Neuronal stem cell (in vitro differentiated cells): ENCODE measurements around the gene PI3.

Experiments
- DNase-seq: peaks from one replicate; pipeline ENCODE4 v3.0.0-alpha.2; 2013; ENCODE audit warnings: low spot score
- H2AFZ ChIP-seq: one replicate; pipeline ENCODE4 v1.6.1; 2013; ENCODE audit warnings: mild to moderate bottlenecking, low read length, inconsistent platforms
- H2AK5ac ChIP-seq: 2 replicates; pipeline ENCODE4 v1.6.1; 2013; ENCODE audit warnings: low read depth, mild to moderate bottlenecking, inconsistent platforms, low read length, moderate library complexity, mixed read lengths
- H2BK120ac ChIP-seq: 2 replicates; pipeline ENCODE4 v1.6.1; 2013; ENCODE audit warnings: low read depth, mild to moderate bottlenecking, inconsistent platforms, low read length, moderate library complexity, mixed read lengths
- H2BK12ac ChIP-seq: one replicate; pipeline ENCODE4 v1.6.1; 2013; ENCODE audit warnings: low read length, inconsistent platforms
- H2BK15ac ChIP-seq: 2 replicates; pipeline ENCODE4 v1.6.1; 2013; ENCODE audit warnings: mild to moderate bottlenecking, low read length, inconsistent platforms, mixed read lengths
- H2BK5ac ChIP-seq: one replicate; pipeline ENCODE4 v1.6.1; 2013; ENCODE audit warnings: inconsistent platforms, mild to moderate bottlenecking, low read length, moderate library complexity
- H3K14ac ChIP-seq: one replicate; pipeline ENCODE4 v1.6.1; 2013; ENCODE audit warnings: low read length, inconsistent platforms
- H3K18ac ChIP-seq: 2 replicates; pipeline ENCODE4 v1.6.1; 2013; ENCODE audit warnings: low read length, inconsistent platforms
- H3K23ac ChIP-seq: 2 replicates; pipeline ENCODE4 v1.6.1; 2013; ENCODE audit warnings: low read depth, mild to moderate bottlenecking, mixed read lengths, low read length, inconsistent platforms; ENCODE audit not compliant: poor library complexity
- H3K27ac ChIP-seq: replicated peaks from 3 replicates; pipeline ENCODE4 v1.5.1; 2013; ENCODE audit warnings: low read length, inconsistent platforms
- H3K27me3 ChIP-seq, 3 experiments: 2 replicates each; pipeline ENCODE4 v1.6.1; 2013; ENCODE audit warnings: low read length in 3 of 3, mild to moderate bottlenecking in 2 of 3, inconsistent platforms in 1 of 3, low read depth in 1 of 3, mixed read lengths in 1 of 3, moderate library complexity in 1 of 3; ENCODE audit not compliant: control insufficient read depth in 3 of 3, insufficient read depth in 3 of 3
- H3K36me3 ChIP-seq, 2 donors: replicated peaks in 1 of 2; 2 replicates each; pipeline ENCODE4 v1.6.1; 2013; ENCODE audit warnings: low read length in 2 of 2; ENCODE audit not compliant: control insufficient read depth in 2 of 2, insufficient read depth in 2 of 2
- H3K4ac ChIP-seq: 2 replicates; pipeline ENCODE4 v1.6.1; 2013; ENCODE audit warnings: inconsistent platforms, mild to moderate bottlenecking, low read length, moderate library complexity
- H3K4me1 ChIP-seq, 2 donors: 1 replicate in 1 of 2; 2 replicates in 1 of 2; pipeline ENCODE4 v1.6.1; 2013; ENCODE audit warnings: low read length in 2 of 2, low read depth in 1 of 2; ENCODE audit not compliant: control insufficient read depth in 2 of 2, insufficient read depth in 1 of 2
- H3K4me2 ChIP-seq: one replicate; pipeline ENCODE4 v1.6.1; 2013; ENCODE audit warnings: mild to moderate bottlenecking, low read length, inconsistent platforms; ENCODE audit not compliant: insufficient read depth, poor library complexity, severe bottlenecking
- H3K4me3 ChIP-seq, 2 donors: 2 replicates each; pipeline ENCODE4 v1.5.1; 2013; ENCODE audit warnings: low read length in 2 of 2, mild to moderate bottlenecking in 2 of 2, inconsistent platforms in 1 of 2, moderate library complexity in 1 of 2
- H3K79me1 ChIP-seq: one replicate; pipeline ENCODE4 v1.6.1; 2013; ENCODE audit warnings: low read depth, mild to moderate bottlenecking, inconsistent platforms, low read length, moderate library complexity
- H3K9ac ChIP-seq: one replicate; pipeline ENCODE4 v1.6.1; 2013; ENCODE audit warnings: mild to moderate bottlenecking, low read depth, low read length, inconsistent platforms; ENCODE audit not compliant: poor library complexity
- H3K9me3 ChIP-seq, 2 donors: replicated peaks in 1 of 2; 2 replicates each; pipeline versions ENCODE3 to v1.6.1; 2013; ENCODE audit warnings: low read length in 2 of 2, mild to moderate bottlenecking in 2 of 2, inconsistent platforms in 1 of 2, low read depth in 1 of 2, mixed read lengths in 1 of 2, moderate library complexity in 1 of 2; ENCODE audit not compliant: control insufficient read depth in 2 of 2, insufficient read depth in 1 of 2
- H4K8ac ChIP-seq: one replicate; pipeline ENCODE4 v1.6.1; 2013; ENCODE audit warnings: low read depth, mild to moderate bottlenecking, inconsistent platforms, low read length, moderate library complexity
- H4K91ac ChIP-seq: one replicate; pipeline ENCODE4 v1.6.1; 2013; ENCODE audit warnings: low read length, low read depth, mild to moderate bottlenecking, inconsistent platforms; ENCODE audit not compliant: poor library complexity
- WGBS, 2 donors: extraction: QIAGEN DNeasy Blood & Tissue Kit; methylation state at CpG; one replicate each; pipeline ENCODE4 v1.1.7; 2013; ENCODE audit warnings: missing lambda C conversion rate in 2 of 2, mixed read lengths in 1 of 2; ENCODE audit not compliant: insufficient read length in 2 of 2, insufficient replicate concordance in 1 of 2; ENCODE audit errors: extremely low coverage in 2 of 2; 5-methylcytosine and 5-hydroxymethylcytosine counted together

PI3 gene

DNA sequence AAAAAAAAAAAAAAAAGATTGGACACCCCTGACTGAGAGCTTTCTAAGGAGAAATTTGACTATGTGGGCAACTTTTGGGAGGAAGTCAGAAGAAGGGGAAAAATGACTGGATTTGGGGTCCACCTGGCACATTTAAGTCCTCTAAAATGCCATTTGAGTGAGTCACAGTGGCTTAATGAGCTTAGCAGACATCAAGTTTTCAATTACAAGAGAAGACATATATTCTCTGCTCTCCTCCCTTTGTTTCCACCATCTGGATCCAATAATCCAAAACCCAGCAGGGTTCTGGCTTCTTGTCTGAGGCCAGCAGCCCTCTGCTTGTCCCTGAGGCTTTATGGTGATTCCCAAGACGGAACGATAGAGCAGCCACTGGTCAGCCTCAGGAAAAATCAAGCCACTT lies 6.9 kb downstream of the PI3 start:
- H2BK5ac ChIP-seq: no peak overlapping the region
- H3K36me3 ChIP-seq: no peaks in the 10 kb centered on the region
- H3K27ac ChIP-seq: no peak overlapping the region
- WGBS, 2 donors: no CpG with 5 or more reads among the region's 2 CpGs
- H2BK15ac ChIP-seq: no peak overlapping the region
- H2BK120ac ChIP-seq: no peak overlapping the region
- H3K4me3 ChIP-seq: no peak overlapping the region
- H3K14ac ChIP-seq: no peak overlapping the region
- no peak overlapping the region for H3K23ac ChIP-seq
- H3K9me3 ChIP-seq: no peaks in the 10 kb centered on the region
- H3K4ac ChIP-seq: no peak overlapping the region
- H3K18ac ChIP-seq: no peak overlapping the region
- H4K91ac ChIP-seq: no peak overlapping the region
- no peak for DNase-seq
- H3K4me2 ChIP-seq: no peak overlapping the region
- no peaks in the 10 kb centered on the region for H3K79me1 ChIP-seq
- peaks cover 0 to 3% (median 2%) of the 10 kb centered on the region in 3 experiments for H3K27me3 ChIP-seq
- H3K4me1 ChIP-seq: peaks cover 0 to 2% of the 10 kb centered on the region in 2 donors
- H4K8ac ChIP-seq: no peak overlapping the region
- H2AFZ ChIP-seq: no peak overlapping the region
- no peak overlapping the region for H2BK12ac ChIP-seq
- no peak overlapping the region for H3K9ac ChIP-seq
- H2AK5ac ChIP-seq: no peak overlapping the region

DNA sequence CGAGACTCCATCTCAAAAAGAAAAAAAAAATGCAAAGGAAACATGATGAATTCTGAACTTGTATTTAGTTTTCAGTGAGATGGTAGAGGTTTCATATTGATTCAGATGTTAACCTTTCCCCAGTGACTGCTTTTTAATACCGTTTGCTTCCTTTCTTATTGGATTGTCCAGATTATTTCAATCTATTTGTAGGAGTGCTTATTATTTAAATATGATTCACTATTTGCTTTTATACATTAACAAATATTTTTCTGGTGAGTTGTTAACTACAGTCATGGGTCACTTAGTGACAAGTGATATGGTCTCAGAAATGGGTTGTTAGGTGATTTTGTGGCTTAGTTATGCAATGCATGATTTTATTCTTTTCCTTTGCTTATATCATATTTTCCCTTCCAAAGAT lies 8.4 kb downstream of the PI3 start:
- Histone ChIP-seq H2AFZ (no peak overlapping the region), H2AK5ac (no peak overlapping the region)
- no CpG with 5 or more reads among the region's 2 CpGs for WGBS, 2 donors

DNA sequence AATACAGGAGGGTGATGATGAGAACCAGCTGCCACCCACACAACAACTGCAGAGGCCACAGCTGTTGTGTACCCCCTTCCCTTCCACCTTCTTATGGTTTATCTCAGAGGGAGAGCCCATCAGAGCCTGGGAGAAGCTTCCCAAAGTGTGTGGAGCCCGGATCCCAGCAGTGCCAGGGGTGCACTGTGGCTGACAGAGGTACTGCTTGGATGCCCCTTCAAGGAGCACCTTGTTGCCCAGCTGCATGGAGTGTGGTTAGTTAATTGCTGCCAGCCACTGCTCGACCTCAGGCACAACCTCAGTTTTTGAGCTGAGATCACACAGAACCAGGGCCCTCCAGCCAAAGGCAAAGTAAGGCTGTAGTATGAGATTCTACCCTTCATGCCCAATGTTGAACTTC lies 13.0 kb downstream of the PI3 start:
- H3K4ac ChIP-seq: no peak overlapping the region
- H2BK12ac ChIP-seq: no peak overlapping the region
- no peak overlapping the region for H3K27ac ChIP-seq
- no peak overlapping the region for H4K91ac ChIP-seq
- H2BK5ac ChIP-seq: no peak overlapping the region
- DNase-seq: no peak
- H4K8ac ChIP-seq: no peak overlapping the region
- no peaks in the 10 kb centered on the region for H3K36me3 ChIP-seq
- no peak overlapping the region for H2AFZ ChIP-seq
- H3K9ac ChIP-seq: no peak overlapping the region
- H3K18ac ChIP-seq: no peak overlapping the region
- H3K4me3 ChIP-seq: no peak overlapping the region
- H3K4me2 ChIP-seq: no peak overlapping the region
- H2BK120ac ChIP-seq: no peak overlapping the region
- H3K23ac ChIP-seq: no peak overlapping the region
- no CpG with 5 or more reads among the region's 2 CpGs for WGBS, 2 donors
- H3K14ac ChIP-seq: no peak overlapping the region
- H3K79me1 ChIP-seq: no peaks in the 10 kb centered on the region
- peaks cover 0 to 2% (median 0%) of the 10 kb centered on the region in 3 experiments for H3K27me3 ChIP-seq
- no peak overlapping the region for H2BK15ac ChIP-seq
- H3K9me3 ChIP-seq: no peaks in the 10 kb centered on the region
- H2AK5ac ChIP-seq: no peak overlapping the region
- H3K4me1 ChIP-seq: no peaks in the 10 kb centered on the region

More for the DNA sequence above, 8.4 kb downstream of the PI3 start:
- H3K4me3 ChIP-seq: no peak overlapping the region
- no peaks in the 10 kb centered on the region for H3K9me3 ChIP-seq
- H3K27ac ChIP-seq: no peak overlapping the region
- no peak overlapping the region for H2BK15ac ChIP-seq
- no peak overlapping the region for H3K14ac ChIP-seq
- H3K9ac ChIP-seq: no peak overlapping the region
- H3K4me1 ChIP-seq: peaks cover 0 to 2% of the 10 kb centered on the region in 2 donors
- no peak overlapping the region for H2BK12ac ChIP-seq
- H3K27me3 ChIP-seq: peaks cover 0 to 3% (median 2%) of the 10 kb centered on the region in 3 experiments
- DNase-seq: no peak
- H3K79me1 ChIP-seq: no peaks in the 10 kb centered on the region
- no peaks in the 10 kb centered on the region for H3K36me3 ChIP-seq
- H2BK5ac ChIP-seq: no peak overlapping the region
- no peak overlapping the region for H3K4ac ChIP-seq
- no peak overlapping the region for H4K8ac ChIP-seq
- no peak overlapping the region for H3K4me2 ChIP-seq
- H3K23ac ChIP-seq: no peak overlapping the region
- H3K18ac ChIP-seq: no peak overlapping the region
- H2BK120ac ChIP-seq: no peak overlapping the region
- no peak overlapping the region for H4K91ac ChIP-seq

DNA sequence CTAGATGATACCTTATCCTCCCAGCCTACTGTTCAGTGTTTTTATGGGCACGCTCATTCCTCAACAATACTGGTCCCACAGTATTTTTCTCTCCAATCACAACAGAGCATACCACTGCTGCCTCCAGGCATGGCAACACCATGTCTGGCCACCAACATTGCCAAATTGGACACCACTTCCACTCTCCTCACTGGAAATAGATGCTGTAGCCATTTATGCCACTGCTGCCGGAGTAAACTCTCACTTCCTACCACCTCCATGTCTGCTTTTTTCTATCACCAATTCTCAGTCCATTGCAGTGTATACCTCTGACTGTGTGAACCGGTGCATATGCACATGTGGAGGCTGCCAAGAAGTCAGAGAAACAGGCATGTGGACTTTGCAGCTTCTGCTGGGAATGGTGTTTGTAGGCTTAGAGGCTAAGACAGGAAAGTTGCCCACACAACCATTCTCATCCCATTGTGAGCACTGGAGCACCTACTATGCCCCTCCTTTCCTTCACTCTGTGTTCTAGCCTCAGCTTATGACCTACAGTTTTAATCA lies 14.4 kb downstream of the PI3 start:
- no peak overlapping the region for H3K27ac ChIP-seq
- H3K4me3 ChIP-seq: no peak overlapping the region
- no peaks in the 10 kb centered on the region for H3K9me3 ChIP-seq
- no peak overlapping the region for H3K14ac ChIP-seq
- no peaks in the 10 kb centered on the region for H3K36me3 ChIP-seq
- H2AFZ ChIP-seq: no peak overlapping the region
- no peak overlapping the region for H2AK5ac ChIP-seq
- no peak for DNase-seq
- H4K91ac ChIP-seq: no peak overlapping the region
- no peak overlapping the region for H2BK15ac ChIP-seq
- no peak overlapping the region for H4K8ac ChIP-seq
- no peaks in the 10 kb centered on the region for H3K4me1 ChIP-seq
- no peaks in the 10 kb centered on the region for H3K79me1 ChIP-seq
- H3K27me3 ChIP-seq: peaks cover 0 to 2% (median 0%) of the 10 kb centered on the region in 3 experiments
- no peak overlapping the region for H3K4me2 ChIP-seq
- no peak overlapping the region for H3K4ac ChIP-seq
- H2BK5ac ChIP-seq: no peak overlapping the region
- no peak overlapping the region for H2BK12ac ChIP-seq
- no CpG with 5 or more reads among the region's 3 CpGs for WGBS, 2 donors
- H3K18ac ChIP-seq: no peak overlapping the region
- no peak overlapping the region for H2BK120ac ChIP-seq
- no peak overlapping the region for H3K23ac ChIP-seq
- H3K9ac ChIP-seq: no peak overlapping the region
